Nephron progenitor cell (in vitro differentiated cells): ENCODE data around the gene FIGNL1.
A peak's percentile ranks its signal among the peaks of the same experiment; 100 is the strongest.

ENCODE experiments used
- DNase-seq: peaks from one replicate; pipeline ENCODE4 v3.0.0; 2021
- H3K27ac Mint-ChIP-seq: 2 replicates; pipeline ENCODE4 v1.8.0; 2021; ENCODE audit warnings: mild to moderate bottlenecking, moderate library complexity, mixed read lengths
- H3K27me3 Mint-ChIP-seq: 2 replicates; pipeline ENCODE4 v1.8.0; 2021; ENCODE audit warnings: mild to moderate bottlenecking, low read depth, mixed read lengths; ENCODE audit not compliant: poor library complexity
- H3K36me3 Mint-ChIP-seq: 2 replicates; pipeline ENCODE4 v1.8.0; 2021; ENCODE audit warnings: low read depth, mixed read lengths
- H3K4me1 Mint-ChIP-seq: 2 replicates; pipeline ENCODE4 v1.8.0; 2021; ENCODE audit warnings: mixed read lengths
- H3K4me3 Mint-ChIP-seq: 2 replicates; pipeline ENCODE4 v1.8.0; 2021; ENCODE audit warnings: mild to moderate bottlenecking, moderate library complexity, mixed read lengths
- H3K9me3 Mint-ChIP-seq: 2 replicates; pipeline ENCODE4 v1.8.0; 2021; ENCODE audit warnings: mild to moderate bottlenecking, moderate library complexity, mixed read lengths
- CTCF ChIP-seq: fragments of 200-600 bp; sonication (generic); IDR thresholded peaks from 2 replicates; pipeline ENCODE4 v1.5.0; 2021; ENCODE audit warnings: antibody characterized with exemption

The FIGNL1 gene

GRCh38 chr7:50469181-50469580, 19.0 kb upstream of the FIGNL1 start:
- no peak for TF ChIP-seq CTCF
- Mint-ChIP-seq H3K27me3 (peaks cover 25% of the 10 kb centered on the region), H3K4me1 (no peaks in the 10 kb centered on the region), H3K9me3 (no peaks in the 10 kb centered on the region), H3K27ac (no peak overlapping the region), H3K36me3 (no peaks in the 10 kb centered on the region), H3K4me3 (no peak overlapping the region)
- no peak for DNase-seq

- Mint-ChIP-seq H3K36me3 (no peaks in the 10 kb centered on the region), H3K4me1 (no peaks in the 10 kb centered on the region), H3K27me3 (peaks cover 23% of the 10 kb centered on the region), H3K4me3 (no peak overlapping the region), H3K27ac (no peak overlapping the region), H3K9me3 (no peaks in the 10 kb centered on the region)
- peak; percentile 83 for DNase-seq
- peak; percentile 84 for TF ChIP-seq CTCF
Observed at GRCh38 chr7:50467817-50468610, 17.9 kb upstream of the FIGNL1 start.

- TF ChIP-seq CTCF: no peak
- Mint-ChIP-seq H3K27ac (no peak overlapping the region), H3K4me3 (no peak overlapping the region), H3K27me3 (peaks cover 23% of the 10 kb centered on the region), H3K36me3 (no peaks in the 10 kb centered on the region), H3K4me1 (no peaks in the 10 kb centered on the region), H3K9me3 (peaks cover 3% of the 10 kb centered on the region)
- DNase-seq: no peak
Observed at GRCh38 chr7:50466815-50467585, 16.9 kb upstream of the FIGNL1 start.

GRCh38 chr7:50463035-50463434, 12.9 kb upstream of the FIGNL1 start:
- DNase-seq: no peak
- Mint-ChIP-seq H3K36me3 (no peaks in the 10 kb centered on the region), H3K9me3 (peaks cover 20% of the 10 kb centered on the region), H3K27ac (no peak overlapping the region), H3K27me3 (peaks cover 16% of the 10 kb centered on the region), H3K4me1 (no peaks in the 10 kb centered on the region), H3K4me3 (no peak overlapping the region)
- TF ChIP-seq CTCF: no peak

GRCh38 chr7:50462361-50462760, 12.2 kb upstream of the FIGNL1 start:
- Mint-ChIP-seq H3K27me3 (peaks cover 16% of the 10 kb centered on the region), H3K27ac (no peak overlapping the region), H3K9me3 (peaks cover 26% of the 10 kb centered on the region), H3K4me1 (no peaks in the 10 kb centered on the region), H3K36me3 (no peaks in the 10 kb centered on the region), H3K4me3 (no peak overlapping the region)
- no peak for DNase-seq
- no peak for TF ChIP-seq CTCF
